OCI-LY3 (cell line): ENCODE measurements around the gene RAB6A.

ENCODE experiments used
- CTCF ChIP-seq: fragments of 200-600, 300-600 bp; sonication (generic); IDR thresholded peaks from 2 replicates; pipeline ENCODE4 v1.5.1; 2014; ENCODE audit warnings: antibody characterized with exemption, low read length, low read depth
- EZH2phosphoT487 ChIP-seq: fragments of 200-600 bp; shearing (Covaris generic); IDR thresholded peaks from 2 replicates; pipeline ENCODE4 v1.6.1; 2018; ENCODE audit warnings: antibody characterized with exemption, mixed run types, low read depth

GRCh38 chr11:73746701-73747100 is 14.2 kb downstream of the RAB6A start:
- TF ChIP-seq CTCF, result no peak
- TF ChIP-seq EZH2phosphoT487, result no peak
